GM19328 (cell line): Measurements from ENCODE around the gene SIRT1.
"Not testable (repeated sequence)": the region's sequence is repeated elsewhere in the genome, so short reads cannot be mapped to it uniquely, and the experiment has no call there.

Experiments used
- ATAC-seq: cut with Tn5 transposase; IDR thresholded peaks from one replicate; pipeline ENCODE4 v1.9.1; 2021; ENCODE audit warnings: mild to moderate bottlenecking, moderate library complexity; ENCODE audit not compliant: unreplicated experiment

The SIRT1 gene

DNA sequence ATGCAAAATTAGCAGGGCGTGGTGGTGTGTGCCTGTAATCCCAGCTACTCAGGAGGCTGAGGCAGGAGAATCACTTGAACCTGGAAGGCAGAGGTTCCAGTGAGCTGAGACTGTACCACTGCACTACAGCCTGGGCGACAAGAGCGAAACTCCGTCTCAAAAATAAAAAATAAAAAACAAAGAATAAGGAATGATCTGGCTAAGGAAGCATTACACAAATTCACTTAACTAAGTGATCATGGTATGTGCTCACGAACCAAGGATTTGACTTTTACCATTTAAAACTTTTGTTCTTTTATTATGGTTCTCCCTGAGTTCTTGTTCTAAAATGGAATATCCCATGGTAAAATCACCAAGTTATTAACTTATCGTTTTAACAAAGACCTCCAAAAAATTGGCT, 71.2 kb downstream of the SIRT1 start:
- no peak for ATAC-seq

DNA sequence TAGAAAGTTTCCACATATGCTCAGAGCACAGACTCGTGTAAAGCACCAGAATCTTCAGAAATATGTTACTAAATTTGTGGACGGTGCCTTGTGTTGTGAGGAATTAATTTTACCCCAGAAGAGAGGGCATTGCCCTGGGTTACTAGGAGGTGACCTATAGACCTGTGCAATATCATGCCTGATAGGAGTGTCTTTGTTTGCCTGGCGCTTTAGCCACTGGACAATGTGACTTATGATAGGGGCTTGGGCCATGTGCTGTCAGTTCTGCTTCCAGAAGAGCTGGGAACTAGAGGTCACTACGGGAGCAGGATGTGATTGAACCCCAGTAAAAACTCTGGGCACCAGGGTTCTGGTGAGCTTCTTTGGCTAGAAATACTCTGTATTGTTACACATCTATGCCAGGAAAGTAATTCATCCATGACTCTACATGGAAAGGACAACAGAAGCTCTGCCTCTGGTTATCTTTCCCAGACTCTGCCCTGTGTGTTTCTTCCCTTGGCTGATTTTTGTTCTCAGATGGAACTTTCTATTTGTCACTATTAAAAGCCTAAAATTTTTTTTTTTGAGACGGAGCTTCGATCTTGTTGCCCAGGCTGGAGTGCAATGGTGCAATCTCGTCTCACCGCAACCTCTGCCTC, 75.5 kb downstream of the SIRT1 start:
- no peak for ATAC-seq

DNA sequence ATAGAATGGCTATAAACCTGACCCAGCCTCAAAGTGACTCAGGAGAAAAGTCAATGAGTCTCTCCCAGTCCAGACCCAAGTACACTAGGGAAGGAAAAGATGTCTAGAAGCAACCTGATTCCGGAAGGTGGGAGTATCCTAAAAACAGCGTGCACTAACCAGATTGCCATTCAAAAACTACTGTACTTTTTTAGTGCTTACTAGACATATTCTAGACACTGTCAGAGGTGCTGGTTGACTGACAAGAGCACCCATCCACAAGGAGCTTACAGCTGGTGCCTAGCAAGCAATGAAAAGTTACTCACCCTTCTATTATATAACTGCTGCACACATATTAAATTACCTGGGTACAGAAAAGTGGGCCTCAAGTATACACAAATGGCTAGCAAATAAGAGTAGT, 81.0 kb downstream of the SIRT1 start:
- no peak for ATAC-seq

DNA sequence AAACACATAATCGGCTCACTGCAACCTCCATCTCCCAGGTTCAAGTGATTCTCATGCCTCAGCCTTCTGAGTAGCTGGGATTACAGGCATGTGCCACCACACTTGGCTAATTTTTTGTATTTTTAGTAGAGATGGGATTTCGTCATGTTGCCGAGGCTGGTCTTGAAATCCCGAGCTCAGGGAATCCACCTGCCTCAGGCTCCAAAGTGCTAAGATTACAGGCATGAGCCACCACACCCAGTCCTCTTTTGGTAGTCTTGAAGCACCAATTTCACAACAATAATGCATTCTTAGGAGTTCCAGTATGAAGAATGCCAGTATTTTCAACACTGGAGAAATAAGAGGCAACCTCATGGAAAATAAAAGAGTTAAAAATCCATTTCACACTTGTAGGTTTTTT, 81.6 kb downstream of the SIRT1 start:
- not testable (repeated sequence) for ATAC-seq
